ENCODE measurements around the gene NLN.

NLN gene

DNA sequence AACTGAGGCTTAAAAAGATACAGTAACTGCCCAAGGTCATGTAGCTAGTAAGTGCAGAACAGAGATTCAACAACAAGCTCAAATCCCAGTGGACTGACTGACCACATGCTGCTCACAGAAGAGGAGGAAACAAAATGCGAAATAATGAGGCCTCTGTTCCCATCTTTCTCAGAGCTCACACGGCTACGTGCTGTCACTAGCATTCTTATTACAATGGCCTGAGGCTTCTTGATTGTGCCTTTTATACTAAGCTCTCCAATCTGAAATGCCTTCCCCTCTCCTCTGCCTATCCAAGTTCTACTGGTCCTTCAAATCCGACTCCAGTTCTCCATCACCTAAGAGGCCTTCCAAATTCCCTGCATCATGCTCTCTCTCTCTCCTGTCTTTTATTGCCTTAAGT, 26.1 kb upstream of the NLN start:
- Histone ChIP-seq H3K27ac (replicated peaks) (no peak overlapping the region), H3K4me3 (replicated peaks; ENCODE audit: insufficient read depth, low read length) (no peak overlapping the region), H3K27me3 (ENCODE audit: insufficient read depth, poor library complexity, severe bottlenecking) (no peaks in the 10 kb centered on the region)
- no peak for TF ChIP-seq GABPA (IDR thresholded peaks at IDR 0.05; ENCODE audit: low read depth)
- TF ChIP-seq, protein P1, sequence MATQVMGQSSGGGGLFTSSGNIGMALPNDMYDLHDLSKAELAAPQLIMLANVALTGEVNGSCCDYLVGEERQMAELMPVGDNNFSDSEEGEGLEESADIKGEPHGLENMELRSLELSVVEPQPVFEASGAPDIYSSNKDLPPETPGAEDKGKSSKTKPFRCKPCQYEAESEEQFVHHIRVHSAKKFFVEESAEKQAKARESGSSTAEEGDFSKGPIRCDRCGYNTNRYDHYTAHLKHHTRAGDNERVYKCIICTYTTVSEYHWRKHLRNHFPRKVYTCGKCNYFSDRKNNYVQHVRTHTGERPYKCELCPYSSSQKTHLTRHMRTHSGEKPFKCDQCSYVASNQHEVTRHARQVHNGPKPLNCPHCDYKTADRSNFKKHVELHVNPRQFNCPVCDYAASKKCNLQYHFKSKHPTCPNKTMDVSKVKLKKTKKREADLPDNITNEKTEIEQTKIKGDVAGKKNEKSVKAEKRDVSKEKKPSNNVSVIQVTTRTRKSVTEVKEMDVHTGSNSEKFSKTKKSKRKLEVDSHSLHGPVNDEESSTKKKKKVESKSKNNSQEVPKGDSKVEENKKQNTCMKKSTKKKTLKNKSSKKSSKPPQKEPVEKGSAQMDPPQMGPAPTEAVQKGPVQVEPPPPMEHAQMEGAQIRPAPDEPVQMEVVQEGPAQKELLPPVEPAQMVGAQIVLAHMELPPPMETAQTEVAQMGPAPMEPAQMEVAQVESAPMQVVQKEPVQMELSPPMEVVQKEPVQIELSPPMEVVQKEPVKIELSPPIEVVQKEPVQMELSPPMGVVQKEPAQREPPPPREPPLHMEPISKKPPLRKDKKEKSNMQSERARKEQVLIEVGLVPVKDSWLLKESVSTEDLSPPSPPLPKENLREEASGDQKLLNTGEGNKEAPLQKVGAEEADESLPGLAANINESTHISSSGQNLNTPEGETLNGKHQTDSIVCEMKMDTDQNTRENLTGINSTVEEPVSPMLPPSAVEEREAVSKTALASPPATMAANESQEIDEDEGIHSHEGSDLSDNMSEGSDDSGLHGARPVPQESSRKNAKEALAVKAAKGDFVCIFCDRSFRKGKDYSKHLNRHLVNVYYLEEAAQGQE (IDR thresholded peaks at IDR 0.05; ENCODE audit: insufficient replicate concordance, low read depth): no peak
- no peak for TF ChIP-seq POLR2AphosphoS5 (IDR thresholded peaks at IDR 0.05; ENCODE audit: low read depth)
- no peak for TF ChIP-seq SPI1 (IDR thresholded peaks at IDR 0.05; ENCODE audit: borderline replicate concordance, low read depth)
- DNase-seq (ENCODE audit: low read depth in 1 of 2, low spot score in 1 of 2): no peak

DNA sequence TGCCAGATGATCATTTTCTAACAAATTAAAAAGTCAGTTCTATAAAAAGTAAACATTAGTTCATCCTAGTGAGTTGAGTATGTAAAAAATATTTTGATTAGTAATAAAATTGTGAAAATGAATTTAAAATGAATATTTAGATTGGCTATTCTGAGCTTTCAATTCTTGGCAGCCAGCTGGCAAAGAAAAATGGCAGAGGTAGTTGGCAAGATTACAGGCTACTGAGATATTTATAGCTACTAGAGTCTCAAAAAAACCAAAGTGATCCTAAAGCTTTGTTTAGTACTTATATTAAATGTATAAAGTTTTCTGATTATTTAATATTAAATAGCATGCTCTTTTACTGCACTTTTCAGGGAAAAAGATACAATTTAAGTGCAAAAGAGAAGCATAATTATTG, 25.1 kb upstream of the NLN start:
- no peak overlapping the region for H3K27ac ChIP-seq (replicated peaks)
- no peaks in the 10 kb centered on the region for H3K27me3 ChIP-seq (ENCODE audit: insufficient read depth, poor library complexity, severe bottlenecking)
- TF ChIP-seq, protein P1 (IDR thresholded peaks at IDR 0.05; ENCODE audit: insufficient replicate concordance, low read depth): no peak
- TF ChIP-seq, protein P2, sequence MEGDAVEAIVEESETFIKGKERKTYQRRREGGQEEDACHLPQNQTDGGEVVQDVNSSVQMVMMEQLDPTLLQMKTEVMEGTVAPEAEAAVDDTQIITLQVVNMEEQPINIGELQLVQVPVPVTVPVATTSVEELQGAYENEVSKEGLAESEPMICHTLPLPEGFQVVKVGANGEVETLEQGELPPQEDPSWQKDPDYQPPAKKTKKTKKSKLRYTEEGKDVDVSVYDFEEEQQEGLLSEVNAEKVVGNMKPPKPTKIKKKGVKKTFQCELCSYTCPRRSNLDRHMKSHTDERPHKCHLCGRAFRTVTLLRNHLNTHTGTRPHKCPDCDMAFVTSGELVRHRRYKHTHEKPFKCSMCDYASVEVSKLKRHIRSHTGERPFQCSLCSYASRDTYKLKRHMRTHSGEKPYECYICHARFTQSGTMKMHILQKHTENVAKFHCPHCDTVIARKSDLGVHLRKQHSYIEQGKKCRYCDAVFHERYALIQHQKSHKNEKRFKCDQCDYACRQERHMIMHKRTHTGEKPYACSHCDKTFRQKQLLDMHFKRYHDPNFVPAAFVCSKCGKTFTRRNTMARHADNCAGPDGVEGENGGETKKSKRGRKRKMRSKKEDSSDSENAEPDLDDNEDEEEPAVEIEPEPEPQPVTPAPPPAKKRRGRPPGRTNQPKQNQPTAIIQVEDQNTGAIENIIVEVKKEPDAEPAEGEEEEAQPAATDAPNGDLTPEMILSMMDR (IDR thresholded peaks at IDR 0.05; ENCODE audit: insufficient read depth, low read length): no peak
- TF ChIP-seq GABPA (IDR thresholded peaks at IDR 0.05; ENCODE audit: low read depth) (no peak), POLR2AphosphoS5 (IDR thresholded peaks at IDR 0.05; ENCODE audit: low read depth) (no peak), SPI1 (IDR thresholded peaks at IDR 0.05; ENCODE audit: borderline replicate concordance, low read depth) (no peak)
- no peak overlapping the region for H3K4me3 ChIP-seq (replicated peaks; ENCODE audit: insufficient read depth, low read length)
- DNase-seq (ENCODE audit: low read depth in 1 of 2, low spot score in 1 of 2): no peak

DNA sequence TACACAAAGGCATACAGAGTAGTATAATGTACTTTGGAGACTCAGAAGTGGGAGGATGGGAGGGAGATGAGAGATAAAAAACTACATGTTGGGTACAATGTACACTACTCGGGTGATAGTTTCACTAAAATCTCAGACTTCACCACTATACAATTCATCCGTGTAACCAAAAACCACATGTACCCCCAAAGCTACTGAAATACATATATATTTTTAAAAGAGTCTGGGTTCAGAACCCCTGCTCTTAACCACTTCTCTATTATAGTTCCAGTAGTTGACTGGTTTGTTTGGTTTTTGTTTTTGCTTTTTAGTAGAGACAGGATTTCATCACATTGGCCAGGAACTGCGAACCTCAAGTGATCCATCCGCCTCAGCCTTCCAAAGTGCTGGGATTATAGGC, 22.7 kb upstream of the NLN start:
- no peak overlapping the region for H3K27ac ChIP-seq (replicated peaks)
- no peak overlapping the region for H3K4me3 ChIP-seq (replicated peaks; ENCODE audit: insufficient read depth, low read length)

More for the DNA sequence above, 22.7 kb upstream of the NLN start:
- TF ChIP-seq, protein P1 (IDR thresholded peaks at IDR 0.05; ENCODE audit: insufficient replicate concordance, low read depth): no peak
- TF ChIP-seq GABPA (IDR thresholded peaks at IDR 0.05; ENCODE audit: low read depth) (no peak), POLR2AphosphoS5 (IDR thresholded peaks at IDR 0.05; ENCODE audit: low read depth) (no peak)
- TF ChIP-seq, protein P2 (IDR thresholded peaks at IDR 0.05; ENCODE audit: insufficient read depth, low read length): no peak
- H3K27me3 ChIP-seq (ENCODE audit: insufficient read depth, poor library complexity, severe bottlenecking): no peaks in the 10 kb centered on the region
- DNase-seq (ENCODE audit: low read depth in 1 of 2, low spot score in 1 of 2): no peak

Data from HL-60 (cell line).